Measurements from ENCODE around the gene LRRK1.

Gene LRRK1

GRCh38 chr15:101042320-101042719 lies 123.2 kb downstream of the LRRK1 start:
- DNase-seq (ENCODE audit: low read depth in 2 of 2): no peak

DNA sequence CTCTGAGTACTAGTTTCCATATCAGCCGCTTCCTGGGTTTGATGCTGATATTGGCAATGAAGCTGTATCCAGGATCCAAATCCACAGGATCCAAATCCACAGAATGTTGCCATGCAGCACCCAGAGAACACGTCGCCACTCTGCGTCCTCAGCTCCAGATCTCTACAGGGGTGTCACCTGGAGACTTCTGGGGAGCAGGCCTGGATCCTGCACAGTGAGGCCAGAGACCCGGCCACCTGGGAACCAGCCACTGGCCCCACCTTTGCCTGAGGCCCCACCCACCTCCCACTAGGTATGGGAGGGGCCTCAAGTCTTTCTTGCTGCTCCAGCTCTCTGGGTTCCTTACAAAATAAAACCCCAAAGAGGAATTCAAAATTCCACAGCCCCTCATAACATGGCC lies 123.9 kb downstream of the LRRK1 start:
- DNase-seq (ENCODE audit: low read depth in 2 of 2): no peak

DNA sequence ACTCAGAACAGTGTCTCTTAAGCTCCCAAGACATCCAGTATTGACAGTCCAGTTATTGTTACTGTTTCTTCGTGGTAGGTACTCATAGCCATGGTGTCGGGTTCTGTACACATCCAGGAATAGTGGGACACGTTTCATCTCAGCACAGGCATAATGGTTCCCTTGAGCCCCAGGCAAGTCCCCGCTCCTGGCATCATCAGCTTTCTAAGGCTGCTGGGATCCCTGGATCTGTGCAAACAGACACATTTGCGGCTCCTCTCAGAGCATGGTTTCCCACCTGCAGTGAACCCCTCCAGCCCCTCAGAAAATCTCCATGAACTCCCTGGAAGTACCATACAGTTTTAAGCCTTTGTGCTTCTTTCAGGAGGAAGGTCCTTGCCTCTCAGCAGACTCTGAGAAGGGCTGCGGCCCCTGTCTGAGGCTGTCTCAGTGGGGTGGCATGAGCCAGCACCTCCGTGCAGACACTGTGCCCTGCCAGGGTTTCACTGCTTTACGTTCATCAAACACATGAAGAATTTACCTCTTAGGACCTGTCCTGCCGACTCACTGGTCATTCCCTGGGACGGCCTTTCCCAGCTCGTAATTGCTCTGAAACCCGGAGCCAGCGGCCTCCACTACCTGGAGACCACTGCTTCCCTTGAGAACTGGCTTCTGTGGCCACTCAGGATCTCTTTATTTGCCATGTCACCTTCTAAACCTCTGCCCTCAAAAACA lies 124.9 kb downstream of the LRRK1 start:
- no peak for DNase-seq (ENCODE audit: low read depth in 2 of 2)

DNA sequence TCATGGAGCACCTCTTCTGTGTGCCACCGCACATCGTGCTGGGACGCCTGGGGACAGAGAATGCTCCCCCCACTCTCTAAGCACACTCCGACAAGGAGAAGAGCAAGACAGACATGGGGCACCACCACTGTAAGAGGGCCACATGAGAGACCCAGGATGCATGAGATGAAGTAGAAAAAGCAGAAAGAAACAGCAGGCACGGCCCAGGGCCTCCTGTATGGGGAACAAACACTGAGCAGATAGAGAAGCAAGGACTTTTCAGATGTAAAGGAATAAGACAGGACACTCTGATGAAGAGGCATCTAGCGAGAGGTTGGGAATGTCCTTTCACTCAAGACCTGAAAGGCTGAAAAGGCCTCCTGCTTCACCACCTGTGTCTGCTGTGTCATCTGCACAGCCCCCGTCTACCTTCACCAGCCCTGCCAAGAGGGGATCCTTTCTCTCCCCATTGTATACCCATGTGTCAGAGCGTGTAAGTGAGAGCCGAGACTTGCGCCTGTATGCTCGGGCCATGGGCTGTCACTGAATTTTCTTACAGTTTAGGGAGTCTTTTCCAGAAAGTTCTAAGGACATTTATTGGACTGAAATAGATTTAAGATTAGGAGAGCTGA lies 125.6 kb downstream of the LRRK1 start:
- no peak for DNase-seq (ENCODE audit: low read depth in 2 of 2)

DNA sequence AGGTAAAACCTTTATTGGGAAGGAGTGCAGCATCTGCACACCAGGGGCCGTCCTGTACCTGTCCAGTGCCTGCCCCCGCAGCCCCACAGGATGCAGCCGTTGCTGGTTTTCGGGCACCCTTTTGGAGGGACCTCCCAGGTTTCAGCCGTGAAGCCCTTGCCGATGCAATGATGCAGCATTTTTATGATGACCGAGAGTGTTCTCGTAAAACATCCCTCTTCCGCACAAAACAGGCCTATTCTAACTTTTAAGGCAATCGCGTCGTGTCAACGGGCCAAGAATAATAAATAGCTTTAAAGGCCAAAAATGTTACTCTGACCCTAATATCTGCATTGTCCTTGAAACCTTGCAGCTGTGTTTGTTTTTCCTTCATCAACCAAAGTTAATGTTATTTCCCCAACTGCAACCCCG lies 126.1 kb downstream of the LRRK1 start:
- DNase-seq (ENCODE audit: low read depth in 2 of 2): no peak

DNA sequence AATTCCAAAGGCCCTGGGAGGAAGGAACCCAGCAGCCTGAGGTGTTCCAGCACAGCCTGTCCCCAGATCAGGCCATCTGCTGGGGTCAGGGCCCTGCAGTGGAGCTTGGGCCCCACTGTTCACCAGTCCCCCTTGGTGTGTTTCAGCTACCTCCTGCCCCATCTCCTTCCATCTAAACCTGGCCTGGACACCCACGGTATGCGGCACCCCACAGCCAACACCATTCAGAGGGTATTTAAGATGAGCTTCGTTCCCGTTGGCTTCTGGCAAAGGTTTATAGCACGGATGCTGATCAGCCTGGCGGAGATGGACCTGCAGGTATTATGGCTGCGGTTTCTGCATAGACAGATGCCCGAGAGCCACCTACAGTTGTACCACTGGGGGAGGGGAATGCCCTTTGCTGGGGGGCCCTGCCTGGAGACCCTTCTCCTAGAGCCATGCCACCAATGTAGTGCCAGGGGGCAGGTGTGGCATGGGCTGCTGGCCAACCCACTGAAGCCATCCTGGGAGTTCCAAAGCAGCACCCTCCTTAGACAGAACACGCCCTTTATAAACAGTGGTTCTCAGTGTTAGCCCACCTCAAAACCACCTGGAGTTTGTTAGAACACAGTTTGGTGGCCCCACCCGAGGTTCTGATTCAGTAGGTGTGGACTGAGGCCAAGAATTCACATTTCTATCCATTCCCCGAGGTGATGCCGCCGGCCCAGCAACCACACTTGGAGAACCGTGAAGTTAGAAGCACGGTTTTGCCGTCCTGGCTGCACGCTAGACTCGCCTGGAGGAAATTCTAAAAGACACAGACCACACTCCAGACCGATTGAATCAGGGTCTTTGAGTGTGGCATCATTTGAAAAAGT lies 126.9 kb downstream of the LRRK1 start:
- no peak for DNase-seq (ENCODE audit: low read depth in 2 of 2)

- DNase-seq (ENCODE audit: low read depth in 2 of 2): no peak
These were observed 127.7 kb downstream of the LRRK1 start for GRCh38 chr15:101046826-101047225.

DNA sequence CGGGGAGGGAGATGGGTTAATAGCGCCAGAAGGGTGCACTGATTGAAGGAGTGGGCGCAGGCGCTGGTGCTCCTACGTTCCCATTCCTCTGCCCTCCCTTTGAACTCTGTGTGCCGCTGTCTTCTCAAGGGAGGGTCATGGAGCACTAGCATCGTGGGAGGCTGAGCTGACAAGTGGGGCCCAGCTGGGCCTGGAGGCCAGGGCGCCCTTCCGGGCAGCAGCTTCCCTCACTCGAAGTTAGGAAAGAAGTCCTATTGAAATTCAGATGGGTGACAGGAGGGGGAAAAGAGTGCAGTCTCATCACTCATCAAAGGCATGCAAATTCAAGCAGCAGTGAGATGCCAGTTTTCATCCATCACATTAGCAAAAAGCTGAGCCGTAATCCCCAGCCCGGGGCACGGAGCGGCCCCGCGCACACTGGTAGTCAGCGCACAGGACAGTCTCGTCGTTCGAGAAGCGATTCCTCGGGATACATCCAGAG lies 128.2 kb downstream of the LRRK1 start:
- no peak for DNase-seq (ENCODE audit: low read depth in 2 of 2)

- no peak for DNase-seq (ENCODE audit: low read depth in 2 of 2)
These were observed 129.0 kb downstream of the LRRK1 start for GRCh38 chr15:101048176-101048575.

DNA sequence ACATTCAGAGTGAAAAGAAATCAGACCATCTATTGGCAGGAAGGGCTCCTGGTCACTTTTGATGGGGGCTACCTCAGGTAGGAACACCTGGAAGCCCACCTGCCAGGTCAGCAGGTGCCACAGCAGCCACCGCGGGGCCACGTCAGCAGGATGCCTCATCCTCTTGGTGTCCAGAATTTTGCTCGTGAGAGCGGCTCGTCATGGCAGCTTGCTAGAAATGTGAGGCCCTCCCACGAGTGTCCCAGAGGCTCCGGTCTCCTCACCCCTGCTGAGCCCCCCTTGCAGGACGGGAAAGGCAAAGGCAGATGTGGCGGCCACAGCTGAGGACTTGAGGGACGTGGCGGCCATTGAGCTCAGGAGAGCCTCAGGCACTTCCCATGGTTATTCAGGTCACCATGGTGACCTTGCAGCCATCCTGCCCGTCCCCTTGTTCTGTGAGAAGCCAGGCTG lies 129.4 kb downstream of the LRRK1 start:
- DNase-seq (ENCODE audit: low read depth in 2 of 2): no peak

DNA sequence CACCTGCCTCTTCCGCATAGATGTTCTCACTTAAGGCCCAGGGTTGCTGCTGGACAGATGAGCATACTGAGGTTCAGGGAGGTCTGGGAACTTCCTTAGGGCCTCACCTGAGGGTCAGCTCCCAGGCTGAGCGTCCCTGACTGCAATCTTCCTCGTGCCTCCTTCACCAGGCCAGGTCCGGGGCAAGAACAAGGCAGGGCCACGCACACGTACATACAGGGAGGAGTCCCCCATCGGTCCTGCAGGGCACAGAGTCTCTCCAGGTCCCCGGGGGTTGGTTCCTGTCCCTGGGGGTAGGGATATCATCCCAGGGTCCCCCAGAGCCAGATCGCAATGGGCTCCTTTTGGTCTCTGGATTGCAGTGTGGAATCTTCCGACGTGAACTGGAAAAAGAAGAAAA lies 130.1 kb downstream of the LRRK1 start:
- DNase-seq (ENCODE audit: low read depth in 2 of 2): no peak

- no peak for DNase-seq (ENCODE audit: low read depth in 2 of 2)
These were observed 130.9 kb downstream of the LRRK1 start for GRCh38 chr15:101049856-101050622.

GRCh38 chr15:101050623-101051290 lies 131.6 kb downstream of the LRRK1 start:
- DNase-seq (ENCODE audit: low read depth in 2 of 2): no peak

DNA sequence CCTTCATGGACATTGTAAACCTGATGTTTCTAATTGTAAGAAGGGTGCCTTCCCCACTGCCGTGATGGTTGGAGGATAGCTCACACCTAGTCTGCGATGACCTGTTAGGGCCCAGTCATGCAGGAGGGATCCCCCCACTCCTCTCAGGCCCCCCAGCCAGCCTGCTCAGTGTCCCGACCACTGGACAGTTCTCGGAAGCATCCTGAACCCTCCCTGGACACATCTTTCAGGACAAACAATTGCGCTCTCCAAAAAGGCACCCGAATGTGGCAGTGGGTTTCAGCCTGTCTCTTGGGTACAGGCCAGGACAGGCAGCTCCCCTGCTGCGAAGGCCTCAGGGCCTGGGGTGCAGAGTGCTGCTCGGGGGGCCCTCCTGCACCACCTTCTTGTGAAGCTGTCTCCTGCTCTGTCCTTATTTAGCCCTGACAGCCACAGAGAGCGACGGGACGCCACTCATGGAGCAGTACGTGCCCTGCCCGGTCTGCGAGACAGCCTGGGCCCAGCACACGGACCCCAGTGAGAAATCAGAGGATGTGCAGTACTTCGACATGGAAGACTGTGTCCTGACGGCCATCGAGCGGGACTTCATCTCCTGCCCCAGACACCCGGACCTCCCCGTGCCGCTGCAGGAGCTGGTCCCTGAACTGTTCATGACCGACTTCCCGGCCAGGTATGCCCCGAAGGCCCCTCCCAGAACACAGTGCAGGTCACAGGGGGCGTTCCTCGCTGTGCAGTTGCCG lies 132.3 kb downstream of the LRRK1 start:
- no peak for DNase-seq (ENCODE audit: low read depth in 2 of 2)

DNA sequence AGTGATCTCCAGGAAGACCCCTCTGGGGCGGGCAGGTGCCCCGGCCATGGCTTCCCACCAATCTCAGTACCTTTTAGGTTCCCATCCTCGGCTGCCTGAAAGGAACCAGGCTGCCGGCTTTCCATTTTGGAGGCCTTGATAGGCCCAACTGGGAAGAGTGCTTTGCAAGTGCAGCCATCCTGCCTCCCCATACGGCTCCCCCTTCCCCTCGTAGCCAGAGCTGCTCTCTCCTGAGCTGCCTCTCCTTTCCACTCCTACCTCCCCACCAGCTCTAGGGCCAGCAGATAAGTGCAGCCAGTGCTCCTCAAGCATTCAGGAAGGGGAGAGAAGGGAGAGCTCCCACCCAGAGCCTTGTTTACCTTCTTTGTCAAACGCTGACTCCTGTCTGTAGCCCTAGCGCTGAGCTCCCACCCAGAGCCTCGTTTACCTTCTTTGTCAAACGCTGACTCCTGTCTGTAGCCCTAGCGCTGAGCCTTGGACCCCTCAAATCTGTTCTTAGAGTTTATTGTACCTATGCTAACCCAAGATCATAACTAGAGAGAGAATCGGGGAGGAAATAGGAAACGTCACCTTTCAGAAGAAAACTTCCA lies 133.0 kb downstream of the LRRK1 start:
- DNase-seq (ENCODE audit: low read depth in 2 of 2): no peak

DNA sequence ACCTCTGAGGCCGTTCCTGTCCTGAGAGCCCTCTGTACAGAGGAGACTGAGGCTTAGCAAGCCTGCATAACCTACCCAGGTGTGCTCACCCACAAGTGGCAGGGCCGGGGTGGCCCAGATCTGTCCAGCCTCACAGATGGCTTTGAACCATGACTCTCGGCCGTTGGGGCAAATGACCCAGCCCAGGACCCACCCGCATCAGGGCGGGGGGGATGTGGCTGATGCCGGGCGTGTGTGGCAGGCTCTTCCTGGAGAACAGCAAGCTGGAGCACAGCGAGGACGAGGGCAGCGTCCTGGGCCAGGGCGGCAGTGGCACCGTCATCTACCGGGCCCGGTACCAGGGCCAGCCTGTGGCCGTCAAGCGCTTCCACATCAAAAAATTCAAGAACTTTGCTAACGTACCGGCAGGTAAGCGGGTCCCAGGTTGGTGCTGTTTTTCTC lies 133.5 kb downstream of the LRRK1 start:
- DNase-seq (ENCODE audit: low read depth in 2 of 2): no peak

DNA sequence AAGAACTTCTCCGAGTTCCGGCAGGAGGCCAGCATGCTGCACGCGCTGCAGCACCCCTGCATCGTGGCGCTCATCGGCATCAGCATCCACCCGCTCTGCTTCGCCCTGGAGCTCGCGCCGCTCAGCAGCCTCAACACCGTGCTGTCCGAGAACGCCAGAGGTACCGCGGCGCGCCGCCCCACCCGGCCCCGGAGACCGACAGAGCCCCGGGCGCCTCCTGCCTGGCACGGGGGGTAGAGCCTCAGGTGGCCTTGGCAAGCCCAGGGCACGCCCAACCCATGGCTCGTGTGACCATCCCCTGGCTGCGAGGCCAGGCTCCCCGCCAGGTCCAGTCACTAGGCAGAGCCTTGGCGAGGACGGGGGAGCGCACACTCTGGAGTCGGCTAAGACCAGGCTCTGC lies 134.1 kb downstream of the LRRK1 start:
- no peak for DNase-seq (ENCODE audit: low read depth in 2 of 2)

DNA sequence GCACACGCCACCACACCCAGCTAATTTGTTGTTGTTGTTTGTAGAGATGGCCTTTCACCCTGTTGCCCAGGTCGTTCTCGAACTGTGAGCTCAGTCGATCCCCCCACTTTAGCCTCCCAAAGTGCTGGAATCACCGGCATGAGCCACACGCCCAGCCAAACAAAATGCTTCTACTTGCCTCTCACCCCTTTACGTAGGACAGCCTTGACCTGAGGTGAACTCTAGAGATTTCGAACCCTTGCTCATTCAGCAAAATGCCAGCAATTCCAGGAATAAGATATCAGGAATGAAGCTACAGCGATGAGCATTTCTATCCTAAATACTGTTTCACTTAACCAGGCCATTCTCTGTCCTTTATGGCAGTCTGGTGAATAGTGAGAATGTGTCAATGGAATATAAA lies 135.0 kb downstream of the LRRK1 start:
- DNase-seq (ENCODE audit: low read depth in 2 of 2): no peak

DNA sequence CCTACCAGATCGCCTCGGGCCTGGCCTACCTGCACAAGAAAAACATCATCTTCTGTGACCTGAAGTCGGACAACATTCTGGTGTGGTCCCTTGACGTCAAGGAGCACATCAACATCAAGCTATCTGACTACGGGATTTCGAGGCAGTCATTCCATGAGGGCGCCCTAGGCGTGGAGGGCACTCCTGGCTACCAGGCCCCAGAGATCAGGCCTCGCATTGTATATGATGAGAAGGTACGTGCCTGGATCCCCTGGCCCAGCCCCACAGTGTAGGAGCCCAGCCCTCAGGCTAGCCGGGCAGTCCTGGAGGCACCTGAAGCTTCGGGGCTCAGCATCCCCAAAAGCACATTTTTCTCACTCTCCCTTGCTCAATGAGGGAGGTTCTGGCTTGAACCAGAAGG lies 135.8 kb downstream of the LRRK1 start:
- DNase-seq (ENCODE audit: low read depth in 2 of 2): no peak

GRCh38 chr15:101055411-101055810 lies 136.3 kb downstream of the LRRK1 start:
- DNase-seq (ENCODE audit: low read depth in 2 of 2): no peak
